K562 (cell line): ENCODE data around the gene AJUBA.

Source experiments
- EZH2 ChIP-seq: IDR thresholded peaks from 2 replicates; pipeline ENCODE4 v1.6.1; 2012; ENCODE audit warnings: low read depth, mild to moderate bottlenecking, inconsistent platforms, low read length, borderline replicate concordance
- PTBP1 ChIP-seq: fragments of 200-400 bp; formaldehyde crosslinking; IDR thresholded peaks from 2 replicates; pipeline ENCODE4 v1.6.1; 2017; ENCODE audit warnings: low read depth, low read length
- SREBF2 ChIP-seq: sonication (generic); formaldehyde crosslinking; IDR thresholded peaks from 2 replicates; pipeline ENCODE4 v1.4.0; 2020; ENCODE audit warnings: mild to moderate bottlenecking, missing genetic modification reagents
- TF ChIP-seq, protein P1 (sequence below), 3 experiments: IDR thresholded peaks in 2 of 3; conservative IDR thresholded peaks in 1 of 3; 2 replicates each; pipeline ENCODE4 v1.5.1; 2011 to 2012; ENCODE audit warnings: low read length in 3 of 3, mild to moderate bottlenecking in 3 of 3, control low read depth in 2 of 3, improper control_type of control experiment in 1 of 3, inconsistent platforms in 1 of 3, low read depth in 1 of 3, mixed read lengths in 1 of 3, moderate library complexity in 1 of 3; ENCODE audit not compliant: insufficient read depth in 2 of 3
- TF ChIP-seq, protein P2 (sequence below): sonication (generic); formaldehyde crosslinking; IDR thresholded peaks from 2 replicates; pipeline ENCODE4 v1.8.1; 2023; ENCODE audit warnings: mild to moderate bottlenecking, missing genetic modification reagents

DNA sequence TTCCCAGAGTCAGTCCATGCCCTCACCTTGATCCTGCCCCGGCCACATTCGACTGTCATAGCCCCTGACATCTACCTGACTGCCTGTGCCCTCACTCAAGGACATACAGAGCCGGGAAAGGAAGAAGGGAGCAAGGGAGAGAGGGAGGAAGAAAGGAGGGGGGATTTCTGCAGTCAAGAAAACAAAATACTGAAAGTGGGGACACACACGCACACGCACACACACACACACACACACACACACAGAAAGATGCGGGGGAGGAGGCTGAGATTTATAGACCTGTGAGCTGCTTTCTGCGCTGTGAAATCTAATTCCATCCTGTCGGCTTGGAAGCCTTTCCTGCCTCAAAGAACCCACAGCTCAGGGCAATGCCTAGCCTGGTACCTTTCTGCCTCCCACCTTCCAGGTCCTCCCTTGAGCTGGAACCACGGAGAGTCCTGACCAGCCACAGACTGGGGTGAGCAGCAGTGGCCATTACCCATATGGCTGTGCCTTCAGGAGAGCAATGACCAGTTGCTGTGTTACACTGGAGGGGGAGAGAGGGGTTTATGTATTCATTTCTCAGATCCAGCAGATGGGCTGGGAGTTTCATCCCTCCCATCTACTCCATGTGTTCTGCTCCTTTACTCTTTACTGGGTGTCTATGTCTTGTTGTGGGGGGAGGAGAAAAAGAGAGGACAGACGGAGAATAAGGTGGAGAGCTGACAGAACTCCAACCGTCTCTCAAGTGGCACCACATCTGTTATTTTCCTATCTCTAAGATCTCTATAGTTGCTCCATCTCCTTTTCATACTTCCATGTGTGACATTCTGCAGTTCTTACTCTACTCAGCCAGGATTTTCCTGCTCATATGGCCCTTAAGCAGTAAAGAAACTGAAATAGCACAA is 14.7 kb upstream of the AJUBA start:
- TF ChIP-seq EZH2 (no peak), SREBF2 (CRISPR knock-in tag) (no peak), PTBP1 (no peak)
- TF ChIP-seq, protein P1, sequence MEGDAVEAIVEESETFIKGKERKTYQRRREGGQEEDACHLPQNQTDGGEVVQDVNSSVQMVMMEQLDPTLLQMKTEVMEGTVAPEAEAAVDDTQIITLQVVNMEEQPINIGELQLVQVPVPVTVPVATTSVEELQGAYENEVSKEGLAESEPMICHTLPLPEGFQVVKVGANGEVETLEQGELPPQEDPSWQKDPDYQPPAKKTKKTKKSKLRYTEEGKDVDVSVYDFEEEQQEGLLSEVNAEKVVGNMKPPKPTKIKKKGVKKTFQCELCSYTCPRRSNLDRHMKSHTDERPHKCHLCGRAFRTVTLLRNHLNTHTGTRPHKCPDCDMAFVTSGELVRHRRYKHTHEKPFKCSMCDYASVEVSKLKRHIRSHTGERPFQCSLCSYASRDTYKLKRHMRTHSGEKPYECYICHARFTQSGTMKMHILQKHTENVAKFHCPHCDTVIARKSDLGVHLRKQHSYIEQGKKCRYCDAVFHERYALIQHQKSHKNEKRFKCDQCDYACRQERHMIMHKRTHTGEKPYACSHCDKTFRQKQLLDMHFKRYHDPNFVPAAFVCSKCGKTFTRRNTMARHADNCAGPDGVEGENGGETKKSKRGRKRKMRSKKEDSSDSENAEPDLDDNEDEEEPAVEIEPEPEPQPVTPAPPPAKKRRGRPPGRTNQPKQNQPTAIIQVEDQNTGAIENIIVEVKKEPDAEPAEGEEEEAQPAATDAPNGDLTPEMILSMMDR (IDR thresholded peaks at IDR 0.05 in 2 of 3, conservative IDR thresholded peaks at IDR 0.05 in 1 of 3; ENCODE audit: insufficient read depth in 2 of 3, low read depth in 1 of 3, low read length in 3 of 3), result no peak
- TF ChIP-seq, protein P2, sequence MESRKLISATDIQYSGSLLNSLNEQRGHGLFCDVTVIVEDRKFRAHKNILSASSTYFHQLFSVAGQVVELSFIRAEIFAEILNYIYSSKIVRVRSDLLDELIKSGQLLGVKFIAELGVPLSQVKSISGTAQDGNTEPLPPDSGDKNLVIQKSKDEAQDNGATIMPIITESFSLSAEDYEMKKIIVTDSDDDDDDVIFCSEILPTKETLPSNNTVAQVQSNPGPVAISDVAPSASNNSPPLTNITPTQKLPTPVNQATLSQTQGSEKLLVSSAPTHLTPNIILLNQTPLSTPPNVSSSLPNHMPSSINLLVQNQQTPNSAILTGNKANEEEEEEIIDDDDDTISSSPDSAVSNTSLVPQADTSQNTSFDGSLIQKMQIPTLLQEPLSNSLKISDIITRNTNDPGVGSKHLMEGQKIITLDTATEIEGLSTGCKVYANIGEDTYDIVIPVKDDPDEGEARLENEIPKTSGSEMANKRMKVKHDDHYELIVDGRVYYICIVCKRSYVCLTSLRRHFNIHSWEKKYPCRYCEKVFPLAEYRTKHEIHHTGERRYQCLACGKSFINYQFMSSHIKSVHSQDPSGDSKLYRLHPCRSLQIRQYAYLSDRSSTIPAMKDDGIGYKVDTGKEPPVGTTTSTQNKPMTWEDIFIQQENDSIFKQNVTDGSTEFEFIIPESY, result no peak
